ENCODE measurements around the gene PROK2.

- TF ChIP-seq CTCF (IDR thresholded peaks at IDR 0.05) = no peak
- TF ChIP-seq POLR2A (IDR thresholded peaks at IDR 0.05) = no peak
Measured at GRCh38 chr3:71778353-71778752, 6.6 kb downstream of the PROK2 start.

Measured in testis (tissue), 2 donors.